ENCODE data around the gene B3GNT2.

B3GNT2 gene

DNA sequence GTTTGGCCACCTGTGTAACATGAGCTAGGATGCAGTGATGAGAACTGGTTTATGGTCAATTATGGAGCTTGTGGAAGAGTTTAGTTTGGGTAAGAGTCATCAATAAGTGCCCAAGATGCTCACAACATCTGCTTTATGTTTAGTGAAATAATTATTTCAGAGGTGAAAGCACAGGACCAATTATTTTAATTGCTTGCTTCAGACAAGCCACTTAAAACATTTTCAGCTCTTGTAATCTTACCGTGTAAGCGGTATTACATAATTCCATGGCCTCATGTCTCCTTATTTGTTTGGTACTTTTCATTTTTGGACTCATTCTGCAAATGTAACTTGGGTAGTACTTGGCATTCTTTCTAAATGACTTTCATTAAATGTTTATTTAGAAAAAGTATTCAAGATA, 5.4 kb downstream of the B3GNT2 start (continued):
- TF ChIP-seq KLF1 (tag by site-specific recombination; IDR thresholded peaks at IDR 0.05) (no peak), FEZF1 (tag by site-specific recombination; IDR thresholded peaks at IDR 0.05) (peak; percentile 43), PRDM1 (tag by site-specific recombination; IDR thresholded peaks at IDR 0.05) (no peak), ZNF473 (tag by site-specific recombination; IDR thresholded peaks at IDR 0.05) (no peak), ZNF335 (tag by site-specific recombination; conservative IDR thresholded peaks at IDR 0.05) (0 out of 2 replicates have a peak, but pooled peaks have one; percentile 30)
- TF ChIP-seq, protein P1, sequence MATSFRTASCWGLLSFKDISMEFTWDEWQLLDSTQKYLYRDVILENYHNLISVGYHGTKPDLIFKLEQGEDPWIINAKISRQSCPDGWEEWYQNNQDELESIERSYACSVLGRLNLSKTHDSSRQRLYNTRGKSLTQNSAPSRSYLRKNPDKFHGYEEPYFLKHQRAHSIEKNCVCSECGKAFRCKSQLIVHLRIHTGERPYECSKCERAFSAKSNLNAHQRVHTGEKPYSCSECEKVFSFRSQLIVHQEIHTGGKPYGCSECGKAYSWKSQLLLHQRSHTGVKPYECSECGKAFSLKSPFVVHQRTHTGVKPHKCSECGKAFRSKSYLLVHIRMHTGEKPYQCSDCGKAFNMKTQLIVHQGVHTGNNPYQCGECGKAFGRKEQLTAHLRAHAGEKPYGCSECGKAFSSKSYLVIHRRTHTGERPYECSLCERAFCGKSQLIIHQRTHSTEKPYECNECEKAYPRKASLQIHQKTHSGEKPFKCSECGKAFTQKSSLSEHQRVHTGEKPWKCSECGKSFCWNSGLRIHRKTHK (tag by site-specific recombination; IDR thresholded peaks at IDR 0.05): no peak
- TF ChIP-seq, protein P2, sequence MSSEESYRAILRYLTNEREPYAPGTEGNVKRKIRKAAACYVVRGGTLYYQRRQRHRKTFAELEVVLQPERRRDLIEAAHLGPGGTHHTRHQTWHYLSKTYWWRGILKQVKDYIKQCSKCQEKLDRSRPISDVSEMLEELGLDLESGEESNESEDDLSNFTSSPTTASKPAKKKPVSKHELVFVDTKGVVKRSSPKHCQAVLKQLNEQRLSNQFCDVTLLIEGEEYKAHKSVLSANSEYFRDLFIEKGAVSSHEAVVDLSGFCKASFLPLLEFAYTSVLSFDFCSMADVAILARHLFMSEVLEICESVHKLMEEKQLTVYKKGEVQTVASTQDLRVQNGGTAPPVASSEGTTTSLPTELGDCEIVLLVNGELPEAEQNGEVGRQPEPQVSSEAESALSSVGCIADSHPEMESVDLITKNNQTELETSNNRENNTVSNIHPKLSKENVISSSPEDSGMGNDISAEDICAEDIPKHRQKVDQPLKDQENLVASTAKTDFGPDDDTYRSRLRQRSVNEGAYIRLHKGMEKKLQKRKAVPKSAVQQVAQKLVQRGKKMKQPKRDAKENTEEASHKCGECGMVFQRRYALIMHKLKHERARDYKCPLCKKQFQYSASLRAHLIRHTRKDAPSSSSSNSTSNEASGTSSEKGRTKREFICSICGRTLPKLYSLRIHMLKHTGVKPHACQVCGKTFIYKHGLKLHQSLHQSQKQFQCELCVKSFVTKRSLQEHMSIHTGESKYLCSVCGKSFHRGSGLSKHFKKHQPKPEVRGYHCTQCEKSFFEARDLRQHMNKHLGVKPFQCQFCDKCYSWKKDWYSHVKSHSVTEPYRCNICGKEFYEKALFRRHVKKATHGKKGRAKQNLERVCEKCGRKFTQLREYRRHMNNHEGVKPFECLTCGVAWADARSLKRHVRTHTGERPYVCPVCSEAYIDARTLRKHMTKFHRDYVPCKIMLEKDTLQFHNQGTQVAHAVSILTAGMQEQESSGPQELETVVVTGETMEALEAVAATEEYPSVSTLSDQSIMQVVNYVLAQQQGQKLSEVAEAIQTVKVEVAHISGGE (tag by site-specific recombination; conservative IDR thresholded peaks at IDR 0.05; ENCODE audit: low read depth): no peak

DNA sequence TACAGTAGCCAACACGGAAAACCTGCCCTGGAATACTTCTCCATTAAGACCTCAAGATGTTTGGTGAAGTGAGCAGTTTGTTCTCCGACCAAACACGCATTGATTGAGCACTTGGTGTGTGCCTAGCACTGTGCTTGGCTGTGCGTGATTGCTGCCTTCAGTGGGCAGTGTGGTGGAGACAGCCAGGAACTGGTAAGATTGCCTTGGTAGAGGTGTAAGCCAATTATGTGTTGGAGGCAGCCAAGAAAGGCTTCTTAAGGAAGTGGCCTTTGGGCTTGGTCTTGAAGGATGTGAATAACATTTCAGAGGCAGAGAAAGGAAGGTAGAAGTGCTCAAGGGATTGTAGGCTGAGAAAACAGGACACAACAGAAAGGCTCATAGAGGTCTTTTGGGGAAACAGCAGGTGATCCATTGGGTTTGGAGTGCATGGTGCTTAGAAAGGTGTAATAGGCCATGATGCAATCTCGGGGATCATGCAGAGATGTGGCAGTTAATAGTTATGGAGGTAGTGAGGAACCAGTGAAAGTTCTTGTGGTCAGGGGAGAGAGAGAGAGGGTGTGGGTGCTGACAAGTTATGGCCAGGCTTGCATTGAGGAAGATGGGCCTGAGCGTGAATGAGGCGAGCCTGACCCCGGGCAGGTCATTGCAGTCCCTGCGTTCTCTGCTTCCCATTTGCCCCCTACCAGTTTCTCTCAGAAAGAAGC, 6.3 kb downstream of the B3GNT2 start:
- Histone ChIP-seq H3K4me3 (ENCODE audit: low read depth, low read length) (no peak overlapping the region), H3K36me3 (ENCODE audit: control insufficient read depth in 2 of 2, insufficient read depth in 1 of 2, low read length in 2 of 2) (no peaks in the 10 kb centered on the region), H3K4me1 (ENCODE audit: control insufficient read depth, insufficient read depth, low read length) (peaks cover 12% of the 10 kb centered on the region), H3K9me3 (ENCODE audit: control insufficient read depth, insufficient read depth, low read depth, low read length) (no peaks in the 10 kb centered on the region), H3K27ac (ENCODE audit: extremely low read depth, low read depth, low read length) (no peak overlapping the region)
- POLR2A ChIA-PET: interaction anchor here (0.9 kb wide), 1 partner anchor 209 kb away, joined by 3 read pairs; no protein-coding TSS in a partner anchor
- no peak for TF ChIP-seq ZNF112 (tag by site-specific recombination; IDR thresholded peaks at IDR 0.05)
- no peak for TF ChIP-seq ZNF302 (tag by site-specific recombination; IDR thresholded peaks at IDR 0.05; ENCODE audit: low read depth)
- peak; percentile 56; the same call in 1 of the 2 replicates for TF ChIP-seq PRDM1 (tag by site-specific recombination; IDR thresholded peaks at IDR 0.05)
- no peak for TF ChIP-seq ZNF529 (tag by site-specific recombination; IDR thresholded peaks at IDR 0.05; ENCODE audit: insufficient replicate concordance)
- peak; percentile 74 for TF ChIP-seq ZIC2 (tag by site-specific recombination; IDR thresholded peaks at IDR 0.05)
- no peak for TF ChIP-seq KLF10 (tag by site-specific recombination; IDR thresholded peaks at IDR 0.05)
- CTCF ChIA-PET: no interaction called here

DNA sequence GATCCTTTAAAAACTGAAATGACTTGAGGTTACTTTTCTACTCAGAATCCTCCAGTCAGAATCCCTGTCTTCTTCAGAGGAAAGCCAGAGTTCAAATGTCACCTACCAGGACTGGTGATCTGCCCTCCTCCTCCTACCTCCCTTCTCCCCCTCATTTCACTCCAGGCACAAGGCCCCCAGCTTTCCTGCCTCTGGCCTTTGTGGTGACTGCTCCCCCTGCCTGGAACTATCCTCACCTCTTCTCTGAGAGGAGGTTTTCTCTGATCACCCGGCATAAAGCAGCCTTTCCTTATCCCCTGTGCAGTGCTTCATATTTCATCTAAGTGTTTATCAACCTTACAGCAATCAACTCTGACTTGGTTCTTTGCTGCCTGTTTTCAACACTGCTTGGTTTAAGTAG, 6.8 kb downstream of the B3GNT2 start:
- peaks cover 12% of the 10 kb centered on the region for H3K4me1 ChIP-seq (ENCODE audit: control insufficient read depth, insufficient read depth, low read length)
- CTCF ChIA-PET: no interaction called here
- no peak overlapping the region for H3K27ac ChIP-seq (ENCODE audit: extremely low read depth, low read depth, low read length)
- H3K9me3 ChIP-seq (ENCODE audit: control insufficient read depth, insufficient read depth, low read depth, low read length): no peaks in the 10 kb centered on the region
- H3K36me3 ChIP-seq (ENCODE audit: control insufficient read depth in 2 of 2, insufficient read depth in 1 of 2, low read length in 2 of 2): no peaks in the 10 kb centered on the region
- TF ChIP-seq ZNF677 (tag by site-specific recombination; IDR thresholded peaks at IDR 0.05) (no peak), ZNF529 (tag by site-specific recombination; IDR thresholded peaks at IDR 0.05; ENCODE audit: insufficient replicate concordance) (no peak), ZBTB1 (tag by site-specific recombination; IDR thresholded peaks at IDR 0.05) (no peak), ZNF654 (tag by site-specific recombination; IDR thresholded peaks at IDR 0.05; ENCODE audit: low read depth) (no peak), ZNF626 (tag by site-specific recombination; IDR thresholded peaks at IDR 0.05) (no peak), ZNF621 (tag by site-specific recombination; IDR thresholded peaks at IDR 0.05) (no peak), ZNF169 (tag by site-specific recombination; IDR thresholded peaks at IDR 0.05) (no peak)
- TF ChIP-seq, protein P3, sequence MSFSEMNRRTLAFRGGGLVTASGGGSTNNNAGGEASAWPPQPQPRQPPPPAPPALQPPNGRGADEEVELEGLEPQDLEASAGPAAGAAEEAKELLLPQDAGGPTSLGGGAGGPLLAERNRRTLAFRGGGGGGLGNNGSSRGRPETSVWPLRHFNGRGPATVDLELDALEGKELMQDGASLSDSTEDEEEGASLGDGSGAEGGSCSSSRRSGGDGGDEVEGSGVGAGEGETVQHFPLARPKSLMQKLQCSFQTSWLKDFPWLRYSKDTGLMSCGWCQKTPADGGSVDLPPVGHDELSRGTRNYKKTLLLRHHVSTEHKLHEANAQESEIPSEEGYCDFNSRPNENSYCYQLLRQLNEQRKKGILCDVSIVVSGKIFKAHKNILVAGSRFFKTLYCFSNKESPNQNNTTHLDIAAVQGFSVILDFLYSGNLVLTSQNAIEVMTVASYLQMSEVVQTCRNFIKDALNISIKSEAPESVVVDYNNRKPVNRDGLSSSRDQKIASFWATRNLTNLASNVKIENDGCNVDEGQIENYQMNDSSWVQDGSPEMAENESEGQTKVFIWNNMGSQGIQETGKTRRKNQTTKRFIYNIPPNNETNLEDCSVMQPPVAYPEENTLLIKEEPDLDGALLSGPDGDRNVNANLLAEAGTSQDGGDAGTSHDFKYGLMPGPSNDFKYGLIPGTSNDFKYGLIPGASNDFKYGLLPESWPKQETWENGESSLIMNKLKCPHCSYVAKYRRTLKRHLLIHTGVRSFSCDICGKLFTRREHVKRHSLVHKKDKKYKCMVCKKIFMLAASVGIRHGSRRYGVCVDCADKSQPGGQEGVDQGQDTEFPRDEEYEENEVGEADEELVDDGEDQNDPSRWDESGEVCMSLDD (tag by site-specific recombination; IDR thresholded peaks at IDR 0.05): no peak
- TF ChIP-seq, protein P4, sequence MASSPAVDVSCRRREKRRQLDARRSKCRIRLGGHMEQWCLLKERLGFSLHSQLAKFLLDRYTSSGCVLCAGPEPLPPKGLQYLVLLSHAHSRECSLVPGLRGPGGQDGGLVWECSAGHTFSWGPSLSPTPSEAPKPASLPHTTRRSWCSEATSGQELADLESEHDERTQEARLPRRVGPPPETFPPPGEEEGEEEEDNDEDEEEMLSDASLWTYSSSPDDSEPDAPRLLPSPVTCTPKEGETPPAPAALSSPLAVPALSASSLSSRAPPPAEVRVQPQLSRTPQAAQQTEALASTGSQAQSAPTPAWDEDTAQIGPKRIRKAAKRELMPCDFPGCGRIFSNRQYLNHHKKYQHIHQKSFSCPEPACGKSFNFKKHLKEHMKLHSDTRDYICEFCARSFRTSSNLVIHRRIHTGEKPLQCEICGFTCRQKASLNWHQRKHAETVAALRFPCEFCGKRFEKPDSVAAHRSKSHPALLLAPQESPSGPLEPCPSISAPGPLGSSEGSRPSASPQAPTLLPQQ (tag by site-specific recombination; IDR thresholded peaks at IDR 0.05): no peak
- H3K4me3 ChIP-seq (ENCODE audit: low read depth, low read length): no peak overlapping the region
- POLR2A ChIA-PET: no interaction called here
